Mucosa of descending colon (tissue), 3 donors: ENCODE measurements around the gene KRT6C. TPM values are rescaled to one million over a fixed set of nuclear protein-coding genes. Genes with fewer than 3 reads are reported as not detected.
"Not testable (repeated sequence)": the region's sequence is repeated elsewhere in the genome, so short reads cannot be mapped to it uniquely, and the experiment has no call there.

Experiments
- ATAC-seq: fragments of 200-7000 bp; cut with Tn5 transposase; one replicate; pipeline ENCODE4 v1.9.1; 2020; ENCODE audit warnings: mild to moderate bottlenecking, moderate library complexity
- DNase-seq, 3 donors: peaks; one replicate each; pipeline ENCODE4 v3.0.0-alpha.2; 2020
- H3K36me3 ChIP-seq: fragments of 200-600 bp; one replicate; pipeline ENCODE4 v1.8.0; 2021; ENCODE audit warnings: low read depth, mild to moderate bottlenecking
- H3K4me1 ChIP-seq: fragments of 200-600 bp; one replicate; pipeline ENCODE4 v1.8.0; 2021; ENCODE audit warnings: low read depth, mild to moderate bottlenecking
- H3K4me3 ChIP-seq: fragments of 200-600 bp; one replicate; pipeline ENCODE4 v1.8.0; 2021; ENCODE audit warnings: mild to moderate bottlenecking
- H3K9me3 ChIP-seq: fragments of 200-600 bp; one replicate; pipeline ENCODE4 v1.8.0; 2021; ENCODE audit warnings: mild to moderate bottlenecking
- CTCF ChIP-seq: fragments of 200-600 bp; IDR thresholded peaks from one replicate; pipeline ENCODE4 v1.8.0; 2022; ENCODE audit warnings: antibody characterized with exemption, mild to moderate bottlenecking
- intact Hi-C, 2 donors: fragments of 100-400 bp; cut with DNase I in 1 of 2; cut with micrococcal nuclease in 1 of 2; formaldehyde crosslinking; loops; one replicate each; pipeline versions ENCODE4 v1.11.0 to v1.11.1; 2022; cut with DNase I, micrococcal nuclease
- total RNA-seq, 3 donors: library from RNA; stranded (reverse); fragmentation: NEBNext Ultra II Directional in 2 of 3; extraction: Animal tissue kit (Norgen Biotek cat#: 25700) in 2 of 3; gene quantifications; one replicate each; pipeline versions ENCODE4 v1.2.1 to v1.2.4, GENCODE V29; 2021 to 2023
- donor health status: DM: no; HTN: no; CAD: no; lungs with moderate emphysema.
- donor health status: DM: no; HTN: no; CAD: no.
- donor health status: DM: no; HTN: yes; CAD: no.

Gene KRT6C
- total RNA-seq, 3 donors from 2014 or later, result 0.20 TPM; not detected in 2

GRCh38 chr12:52502877-52503276 is 29.3 kb upstream of the KRT6C start:
- no peak for TF ChIP-seq CTCF
- DNase-seq (no peak), ATAC-seq (no peak)
- intact Hi-C loops, result loop anchor here (10.0 kb wide), 1 partner anchor 128 kb away; no protein-coding TSS in a partner anchor
- H3K4me3 ChIP-seq, result no peak overlapping the region
- H3K9me3 ChIP-seq, result no peaks in the 10 kb centered on the region
- H3K36me3 ChIP-seq, result no peaks in the 10 kb centered on the region
- no peaks in the 10 kb centered on the region for H3K4me1 ChIP-seq

- H3K4me3 ChIP-seq, result no peak overlapping the region
- ATAC-seq (no peak), DNase-seq (no peak)
- H3K36me3 ChIP-seq, result no peaks in the 10 kb centered on the region
- no peaks in the 10 kb centered on the region for H3K9me3 ChIP-seq
- no peaks in the 10 kb centered on the region for H3K4me1 ChIP-seq
- intact Hi-C loops, result loop anchor here (10.0 kb wide), 1 partner anchor 127 kb away; no protein-coding TSS in a partner anchor
- TF ChIP-seq CTCF, result no peak
Measured at GRCh38 chr12:52501490-52501889, 27.9 kb upstream of the KRT6C start.

- not testable (repeated sequence) for H3K4me1 ChIP-seq, H3K9me3 ChIP-seq, H3K36me3 ChIP-seq, ATAC-seq, H3K4me3 ChIP-seq, DNase-seq
- intact Hi-C loops, result loop anchor here (10.0 kb wide), 1 partner anchor 126 kb away; no protein-coding TSS in a partner anchor
Measured at GRCh38 chr12:52500574-52500973, 27.0 kb upstream of the KRT6C start.

- Histone ChIP-seq H3K36me3 (no peaks in the 10 kb centered on the region), H3K4me1 (no peaks in the 10 kb centered on the region), H3K4me3 (no peak overlapping the region), H3K9me3 (no peaks in the 10 kb centered on the region)
- no peak for ATAC-seq
- no peak for TF ChIP-seq CTCF
- intact Hi-C loops, result loop anchor here (10.0 kb wide), 1 partner anchor 125 kb away; no protein-coding TSS in a partner anchor
- DNase-seq, result no peak
Measured at GRCh38 chr12:52499806-52500560, 26.4 kb upstream of the KRT6C start.

GRCh38 chr12:52498946-52499345 is 25.3 kb upstream of the KRT6C start:
- Histone ChIP-seq H3K36me3 (no peaks in the 10 kb centered on the region), H3K4me3 (no peak overlapping the region), H3K9me3 (no peaks in the 10 kb centered on the region), H3K4me1 (no peaks in the 10 kb centered on the region)
- DNase-seq (no peak), ATAC-seq (no peak)
- TF ChIP-seq CTCF, result no peak
- intact Hi-C loops, result no loop called here

- Histone ChIP-seq H3K36me3 (no peaks in the 10 kb centered on the region), H3K4me3 (no peak overlapping the region), H3K4me1 (no peaks in the 10 kb centered on the region), H3K9me3 (no peaks in the 10 kb centered on the region)
- DNase-seq (no peak), ATAC-seq (no peak)
- intact Hi-C loops, result no loop called here
- TF ChIP-seq CTCF, result no peak
Measured at GRCh38 chr12:52497975-52498374, 24.4 kb upstream of the KRT6C start.
